Measurements from ENCODE around the gene ERBB4.

DNA sequence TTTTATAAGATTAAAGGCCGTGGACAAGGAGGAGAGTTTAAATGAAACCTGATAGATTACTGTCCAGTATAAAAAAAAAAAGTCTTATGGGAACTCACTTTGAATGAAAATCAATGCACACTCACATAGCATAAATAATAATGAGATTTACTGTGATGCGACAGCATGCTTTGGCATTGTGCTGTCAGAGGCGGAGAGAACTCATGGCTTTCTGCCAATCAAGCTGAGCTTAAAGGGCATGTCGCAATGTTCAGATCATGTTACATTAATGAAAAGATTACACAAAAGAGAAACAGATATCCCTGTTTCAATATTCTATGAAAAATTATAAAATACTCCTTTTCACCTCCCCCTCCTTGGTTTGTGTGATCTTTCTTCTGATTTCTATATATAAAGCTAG, 310.8 kb downstream of the ERBB4 start:
- TF ChIP-seq EZH2phosphoT487 (IDR thresholded peaks at IDR 0.05; ENCODE audit: borderline replicate concordance) (no peak), CTCF (conservative IDR thresholded peaks at IDR 0.05; ENCODE audit: low read length) (no peak)
